Measurements from ENCODE around the gene ZNF157.
"Not testable (repeated sequence)": the region's sequence is repeated elsewhere in the genome, so short reads cannot be mapped to it uniquely, and the experiment has no call there.

The ZNF157 gene

DNA sequence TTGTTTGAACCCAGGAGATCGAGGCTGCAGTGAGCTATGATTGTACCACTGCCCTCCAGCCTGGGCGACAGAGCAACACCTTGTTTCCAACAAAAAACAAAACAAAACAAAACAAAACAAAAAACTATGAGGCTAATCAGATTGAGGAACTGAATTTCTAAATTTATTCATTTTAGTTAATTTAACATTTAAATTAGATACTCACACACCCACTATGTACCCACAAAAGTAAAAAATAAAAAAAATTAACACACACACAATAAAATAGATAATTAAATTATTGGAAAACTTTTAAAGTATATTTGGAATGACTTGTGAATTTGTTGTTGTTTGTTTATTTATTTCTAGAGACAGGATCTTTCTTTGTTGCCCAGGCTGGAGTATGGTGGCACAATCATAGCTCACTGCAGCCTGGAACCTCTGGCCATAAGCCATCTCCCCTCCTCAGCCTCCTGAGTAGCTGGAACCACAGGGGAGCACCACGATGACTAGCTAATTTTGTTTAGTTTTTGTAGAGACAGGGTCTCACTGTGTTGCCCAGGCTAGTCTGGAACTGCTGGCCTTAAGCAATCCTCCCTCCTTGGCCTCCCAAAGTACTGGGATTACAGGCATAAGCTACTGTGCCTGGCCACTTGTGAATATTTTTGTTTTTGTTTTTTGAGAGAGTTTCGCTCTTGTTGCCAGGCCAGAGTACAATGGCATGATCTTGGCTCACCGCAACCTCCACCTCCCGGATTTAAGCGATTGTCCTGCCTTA, 9.8 kb upstream of the ZNF157 start:
- no peaks in the 10 kb centered on the region for H3K4me1 ChIP-seq (ENCODE audit: insufficient read depth, insufficient read length)
- TF ChIP-seq ZNF274 (IDR thresholded peaks at IDR 0.05; ENCODE audit: low read depth, low read length) (no peak), YY1 (IDR thresholded peaks at IDR 0.05; ENCODE audit: insufficient read depth, insufficient read length) (no peak), SUZ12 (IDR thresholded peaks at IDR 0.05; ENCODE audit: extremely low read depth, insufficient read depth, insufficient read length) (no peak)
- H3K9me3 ChIP-seq (ENCODE audit: insufficient read depth, low read length), result no peaks in the 10 kb centered on the region
- H3K4me3 ChIP-seq (ENCODE audit: insufficient read length, low read depth), result no peak overlapping the region
- DNase-seq (ENCODE audit: low read depth, low spot score), result no peak
- no peak overlapping the region for H3K9ac ChIP-seq (ENCODE audit: insufficient read length, low read depth)
- no peaks in the 10 kb centered on the region for H3K27me3 ChIP-seq (ENCODE audit: insufficient read depth, insufficient read length)
- no peaks in the 10 kb centered on the region for H3K36me3 ChIP-seq (ENCODE audit: insufficient read depth, insufficient read length, low read length)

- DNase-seq (ENCODE audit: low read depth, low spot score), result peak; percentile 68
- TF ChIP-seq ZNF274 (IDR thresholded peaks at IDR 0.05; ENCODE audit: low read depth, low read length) (no peak), SUZ12 (IDR thresholded peaks at IDR 0.05; ENCODE audit: extremely low read depth, insufficient read depth, insufficient read length) (no peak), YY1 (IDR thresholded peaks at IDR 0.05; ENCODE audit: insufficient read depth, insufficient read length) (no peak)
- Histone ChIP-seq H3K36me3 (ENCODE audit: insufficient read depth, insufficient read length, low read length) (no peaks in the 10 kb centered on the region), H3K4me3 (ENCODE audit: insufficient read length, low read depth) (peak overlapping the region; percentile 31), H3K9ac (ENCODE audit: insufficient read length, low read depth) (peak overlapping the region; percentile 61), H3K9me3 (ENCODE audit: insufficient read depth, low read length) (no peaks in the 10 kb centered on the region), H3K4me1 (ENCODE audit: insufficient read depth, insufficient read length) (no peaks in the 10 kb centered on the region), H3K27me3 (ENCODE audit: insufficient read depth, insufficient read length) (no peaks in the 10 kb centered on the region)
Observed at GRCh38 chrX:47361538-47362511, 8.6 kb upstream of the ZNF157 start.

DNA sequence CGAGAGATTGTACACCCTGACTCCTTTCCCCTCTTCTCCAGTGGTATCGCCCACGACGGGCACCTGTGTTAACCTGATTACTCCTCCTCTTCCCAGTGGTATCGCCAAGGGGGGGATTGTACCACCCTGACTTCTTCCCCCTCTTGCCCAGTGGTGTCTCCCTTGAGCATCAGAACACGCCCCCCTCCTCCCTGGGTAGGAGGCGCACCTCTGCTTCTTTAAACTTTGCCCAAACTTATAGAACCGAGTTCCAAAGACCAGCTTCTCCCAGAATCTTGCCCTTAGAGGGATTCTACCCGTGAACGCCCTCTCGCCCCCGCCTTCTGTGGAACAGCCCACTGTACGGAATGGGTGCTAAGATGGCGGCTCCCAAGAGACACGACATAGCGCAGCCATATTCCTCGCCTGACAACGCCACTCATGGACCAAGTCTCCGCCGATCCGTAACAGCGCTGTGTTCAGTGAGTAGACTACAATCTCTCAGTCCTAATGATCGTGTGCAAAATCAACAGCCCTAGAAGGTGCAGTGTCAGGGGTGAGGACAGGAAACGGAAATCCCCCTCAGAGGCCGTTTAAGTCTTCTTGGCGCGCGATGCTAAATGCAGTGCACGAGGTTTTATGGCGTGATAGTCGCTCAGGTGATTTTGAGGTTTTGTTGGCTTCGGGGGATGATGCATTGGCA, 4.2 kb upstream of the ZNF157 start:
- peak overlapping the region; percentile 57 for H3K9ac ChIP-seq (ENCODE audit: insufficient read length, low read depth)
- no peaks in the 10 kb centered on the region for H3K9me3 ChIP-seq (ENCODE audit: insufficient read depth, low read length)
- no peaks in the 10 kb centered on the region for H3K36me3 ChIP-seq (ENCODE audit: insufficient read depth, insufficient read length, low read length)
- H3K27me3 ChIP-seq (ENCODE audit: insufficient read depth, insufficient read length), result no peaks in the 10 kb centered on the region
- H3K4me3 ChIP-seq (ENCODE audit: insufficient read length, low read depth), result peak overlapping the region; percentile 27
- H3K4me1 ChIP-seq (ENCODE audit: insufficient read depth, insufficient read length), result no peaks in the 10 kb centered on the region
- TF ChIP-seq SUZ12 (IDR thresholded peaks at IDR 0.05; ENCODE audit: extremely low read depth, insufficient read depth, insufficient read length), result no peak
- TF ChIP-seq ZNF274 (IDR thresholded peaks at IDR 0.05; ENCODE audit: low read depth, low read length), result no peak
- TF ChIP-seq YY1 (IDR thresholded peaks at IDR 0.05; ENCODE audit: insufficient read depth, insufficient read length), result peak; percentile 96
- peak; percentile 28 for DNase-seq (ENCODE audit: low read depth, low spot score)

- H3K9ac ChIP-seq (ENCODE audit: insufficient read length, low read depth), result no peak overlapping the region
- H3K27me3 ChIP-seq (ENCODE audit: insufficient read depth, insufficient read length), result no peaks in the 10 kb centered on the region
- DNase-seq (ENCODE audit: low read depth, low spot score), result no peak
- no peak overlapping the region for H3K4me3 ChIP-seq (ENCODE audit: insufficient read length, low read depth)
- TF ChIP-seq SUZ12 (IDR thresholded peaks at IDR 0.05; ENCODE audit: extremely low read depth, insufficient read depth, insufficient read length) (no peak), ZNF274 (IDR thresholded peaks at IDR 0.05; ENCODE audit: low read depth, low read length) (no peak), YY1 (IDR thresholded peaks at IDR 0.05; ENCODE audit: insufficient read depth, insufficient read length) (no peak)
- H3K36me3 ChIP-seq (ENCODE audit: insufficient read depth, insufficient read length, low read length), result no peaks in the 10 kb centered on the region
- no peaks in the 10 kb centered on the region for H3K4me1 ChIP-seq (ENCODE audit: insufficient read depth, insufficient read length)
- no peaks in the 10 kb centered on the region for H3K9me3 ChIP-seq (ENCODE audit: insufficient read depth, low read length)
Observed at GRCh38 chrX:47373198-47373597, 2.8 kb downstream of the ZNF157 start.

DNA sequence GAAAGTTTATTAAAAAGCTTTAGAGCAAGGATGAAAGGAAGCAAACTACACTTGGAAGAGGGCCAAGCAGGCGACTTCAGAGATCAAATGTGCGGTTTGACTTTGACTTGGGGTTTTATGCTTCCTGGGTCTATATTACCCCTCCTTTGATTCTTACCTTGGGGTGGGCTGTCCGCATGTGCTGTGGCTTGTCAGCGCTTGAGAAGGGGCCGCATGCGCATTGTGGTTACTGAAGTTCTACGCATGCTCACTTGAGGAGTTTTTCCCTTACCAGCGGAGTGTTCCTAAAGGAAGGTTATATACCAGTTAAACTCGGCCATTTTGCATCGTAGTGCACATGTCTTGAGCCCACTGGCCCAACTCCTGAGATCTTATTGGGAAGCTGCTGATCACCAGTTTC, 9.9 kb downstream of the ZNF157 start:
- TF ChIP-seq SUZ12 (IDR thresholded peaks at IDR 0.05; ENCODE audit: extremely low read depth, insufficient read depth, insufficient read length) (no peak), YY1 (IDR thresholded peaks at IDR 0.05; ENCODE audit: insufficient read depth, insufficient read length) (no peak), ZNF274 (IDR thresholded peaks at IDR 0.05; ENCODE audit: low read depth, low read length) (no peak)
- H3K4me3 ChIP-seq (ENCODE audit: insufficient read length, low read depth), result no peak overlapping the region
- H3K9me3 ChIP-seq (ENCODE audit: insufficient read depth, low read length), result no peaks in the 10 kb centered on the region
- no peaks in the 10 kb centered on the region for H3K27me3 ChIP-seq (ENCODE audit: insufficient read depth, insufficient read length)
- DNase-seq (ENCODE audit: low read depth, low spot score), result no peak
- H3K9ac ChIP-seq (ENCODE audit: insufficient read length, low read depth), result no peak overlapping the region
- no peaks in the 10 kb centered on the region for H3K36me3 ChIP-seq (ENCODE audit: insufficient read depth, insufficient read length, low read length)
- H3K4me1 ChIP-seq (ENCODE audit: insufficient read depth, insufficient read length), result no peaks in the 10 kb centered on the region

DNA sequence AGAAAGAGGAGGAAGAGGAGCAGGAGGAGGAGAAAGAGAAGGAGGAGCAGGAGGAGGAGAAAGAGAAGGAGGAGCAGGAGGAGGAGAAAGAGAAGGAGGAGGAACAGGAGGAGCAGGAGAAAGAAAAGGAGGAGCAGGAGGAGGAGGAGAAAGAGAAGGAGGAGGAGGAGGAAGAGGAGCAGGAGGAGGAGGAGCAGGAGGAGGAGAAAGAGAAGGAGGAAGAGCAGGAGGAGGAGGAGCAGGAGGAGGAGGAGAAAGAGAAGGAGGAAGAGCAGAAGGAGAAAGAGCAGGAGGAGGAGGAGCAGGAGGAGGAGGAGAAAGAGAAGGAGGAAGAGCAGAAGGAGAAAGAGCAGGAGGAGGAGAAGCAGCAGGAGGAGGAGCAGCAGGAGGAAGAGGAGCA, 10.5 kb downstream of the ZNF157 start:
- H3K4me3 ChIP-seq (ENCODE audit: insufficient read length, low read depth); H3K27me3 ChIP-seq (ENCODE audit: insufficient read depth, insufficient read length); H3K4me1 ChIP-seq (ENCODE audit: insufficient read depth, insufficient read length); DNase-seq (ENCODE audit: low read depth, low spot score); H3K36me3 ChIP-seq (ENCODE audit: insufficient read depth, insufficient read length, low read length); H3K9ac ChIP-seq (ENCODE audit: insufficient read length, low read depth); H3K9me3 ChIP-seq (ENCODE audit: insufficient read depth, low read length): not testable (repeated sequence)

GRCh38 chrX:47384502-47384901, 14.1 kb downstream of the ZNF157 start:
- Histone ChIP-seq H3K4me3 (ENCODE audit: insufficient read length, low read depth) (no peak overlapping the region), H3K36me3 (ENCODE audit: insufficient read depth, insufficient read length, low read length) (no peaks in the 10 kb centered on the region)
- peak; percentile 62 for DNase-seq (ENCODE audit: low read depth, low spot score)

More at GRCh38 chrX:47384502-47384901, 14.1 kb downstream of the ZNF157 start:
- Histone ChIP-seq H3K9ac (ENCODE audit: insufficient read length, low read depth) (no peak overlapping the region), H3K9me3 (ENCODE audit: insufficient read depth, low read length) (no peaks in the 10 kb centered on the region), H3K4me1 (ENCODE audit: insufficient read depth, insufficient read length) (no peaks in the 10 kb centered on the region), H3K27me3 (ENCODE audit: insufficient read depth, insufficient read length) (no peaks in the 10 kb centered on the region)
- TF ChIP-seq YY1 (IDR thresholded peaks at IDR 0.05; ENCODE audit: insufficient read depth, insufficient read length) (no peak), ZNF274 (IDR thresholded peaks at IDR 0.05; ENCODE audit: low read depth, low read length) (no peak), SUZ12 (IDR thresholded peaks at IDR 0.05; ENCODE audit: extremely low read depth, insufficient read depth, insufficient read length) (no peak)

All from NT2/D1 (cell line).